ENCODE data around the gene ZSWIM4. TPM values are rescaled to one million over a fixed set of nuclear protein-coding genes. Genes with fewer than 3 reads are reported as not detected.

The ZSWIM4 gene
- total and polyA plus RNA-seq, 9 donors, result 1.5 to 6.1 (median 4.5) TPM

DNA sequence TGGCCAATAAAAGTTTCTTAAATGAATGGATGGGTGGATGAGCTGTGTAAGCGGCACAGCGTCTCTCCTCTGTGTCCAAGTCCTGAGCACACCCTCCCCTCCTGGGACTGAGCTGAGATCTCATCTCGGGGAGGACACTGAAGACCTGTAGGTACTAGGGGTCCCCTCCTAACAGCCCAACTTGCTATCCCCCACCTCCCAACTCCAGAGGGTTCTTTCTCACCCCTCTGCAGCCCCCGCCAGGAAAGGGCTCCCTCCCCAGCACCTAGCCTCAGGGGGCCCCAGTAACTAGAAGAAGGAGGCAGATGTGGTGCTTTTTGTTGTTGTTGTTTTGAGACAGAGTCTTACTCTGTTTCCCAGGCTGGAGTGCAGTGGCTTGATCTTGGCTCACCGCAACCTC, 80.6 kb downstream of the ZSWIM4 start:
- DNase-seq, result no peak
- H3K9me3 ChIP-seq (replicated peaks; ENCODE audit: control insufficient read depth, low read depth, low read length), result no peaks in the 10 kb centered on the region
- WGBS (ENCODE audit: insufficient coverage), result no CpG with 5 or more reads among the region's 5 CpGs
- peaks cover 3% of the 10 kb centered on the region for H3K36me3 ChIP-seq (ENCODE audit: control insufficient read depth, insufficient read depth, low read length)
- H3K4me1 ChIP-seq (ENCODE audit: control insufficient read depth, insufficient read depth, low read length), result peaks cover 27% of the 10 kb centered on the region
- H3K4me3 ChIP-seq (ENCODE audit: low read length), result no peak overlapping the region
- H3K27me3 ChIP-seq (ENCODE audit: control insufficient read depth, insufficient read depth, low read length), result no peaks in the 10 kb centered on the region
- H3K27ac ChIP-seq (ENCODE audit: low read length), result no peak overlapping the region

- Histone ChIP-seq H3K4me1 (ENCODE audit: control insufficient read depth, insufficient read depth, low read length) (peaks cover 30% of the 10 kb centered on the region), H3K27me3 (ENCODE audit: control insufficient read depth, insufficient read depth, low read length) (no peaks in the 10 kb centered on the region), H3K27ac (ENCODE audit: low read length) (no peak within 1 kb of the TSS), H3K36me3 (ENCODE audit: control insufficient read depth, insufficient read depth, low read length) (peaks cover 3% of the 10 kb centered on the region), H3K4me3 (ENCODE audit: low read length) (no peak within 1 kb of the TSS), H3K9me3 (replicated peaks; ENCODE audit: control insufficient read depth, low read depth, low read length) (no peaks in the 10 kb centered on the region)
- DNase-seq, result no peak
- 33% methylated on average over 1 of the region's 5 CpGs for WGBS (ENCODE audit: insufficient coverage)
Observed at GRCh38 chr19:13876834-13877233, 81.6 kb downstream of the ZSWIM4 start, which contains the start of gene NANOS3. TSS of gene NANOS3 (plus strand) at chr19:13877134. CDS start at chr19:13877249, 115 bp downstream.

GRCh38 chr19:13877303-13877702, 82.1 kb downstream of the ZSWIM4 start:
- Histone ChIP-seq H3K27ac (ENCODE audit: low read length) (no peak overlapping the region), H3K4me3 (ENCODE audit: low read length) (no peak overlapping the region), H3K27me3 (ENCODE audit: control insufficient read depth, insufficient read depth, low read length) (no peaks in the 10 kb centered on the region), H3K4me1 (ENCODE audit: control insufficient read depth, insufficient read depth, low read length) (peaks cover 34% of the 10 kb centered on the region), H3K9me3 (replicated peaks; ENCODE audit: control insufficient read depth, low read depth, low read length) (no peaks in the 10 kb centered on the region), H3K36me3 (ENCODE audit: control insufficient read depth, insufficient read depth, low read length) (peaks cover 3% of the 10 kb centered on the region)
- no peak for DNase-seq
- 84% methylated on average over 27 of the region's 27 CpGs for WGBS (ENCODE audit: insufficient coverage)

DNA sequence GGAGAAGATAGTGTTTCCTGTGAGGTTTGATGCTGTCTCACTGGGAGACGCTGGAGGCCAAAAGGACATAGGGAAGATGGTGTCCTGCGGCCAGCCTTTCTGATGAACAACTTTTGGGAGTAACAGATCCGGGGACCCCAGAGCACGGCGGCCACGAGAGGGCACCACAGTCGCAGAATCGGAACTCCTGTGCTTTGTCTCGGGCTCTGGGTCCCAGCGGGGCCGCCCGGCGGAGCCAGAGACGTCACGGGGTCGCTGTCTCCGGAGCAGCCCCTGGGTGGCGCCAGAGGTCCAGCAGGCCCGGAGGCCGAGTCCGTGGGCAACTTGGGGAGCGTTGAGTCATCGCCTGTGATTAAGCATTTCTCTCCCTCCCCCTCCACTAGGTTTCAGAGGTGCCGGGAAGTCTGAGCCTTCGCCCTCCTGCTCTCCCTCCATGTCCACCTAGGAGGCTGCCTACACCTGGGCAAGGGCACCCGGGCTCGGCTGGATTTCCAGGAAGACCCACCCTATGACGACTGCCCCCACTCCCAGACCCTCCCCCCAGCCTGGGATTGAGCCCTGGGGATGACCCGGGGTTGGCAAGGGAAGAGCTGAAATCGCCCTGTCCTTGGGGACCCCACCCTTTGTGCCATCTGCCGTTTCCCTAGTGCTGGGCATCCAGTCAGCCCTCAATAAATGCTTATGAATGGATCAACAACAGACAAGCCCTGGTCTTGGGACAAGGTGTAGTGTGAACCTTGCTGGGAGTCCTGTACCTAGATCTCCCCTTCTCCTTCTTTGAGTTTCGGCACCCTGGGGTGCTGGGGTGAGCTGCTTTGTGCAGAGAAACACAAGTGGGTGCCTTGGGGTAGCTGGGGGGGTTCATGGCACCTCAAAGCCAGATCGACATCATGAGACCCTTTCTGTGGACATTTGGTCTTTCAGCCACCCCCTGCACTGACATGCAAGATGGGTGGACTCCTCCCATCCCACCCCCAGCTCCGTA, 85.1 kb downstream of the ZSWIM4 start:
- peak; percentile 96 for DNase-seq
- Histone ChIP-seq H3K9me3 (replicated peaks; ENCODE audit: control insufficient read depth, low read depth, low read length) (no peaks in the 10 kb centered on the region), H3K36me3 (ENCODE audit: control insufficient read depth, insufficient read depth, low read length) (peaks cover 3% of the 10 kb centered on the region), H3K4me3 (ENCODE audit: low read length) (peak overlapping the region; percentile 20), H3K27me3 (ENCODE audit: control insufficient read depth, insufficient read depth, low read length) (no peaks in the 10 kb centered on the region), H3K4me1 (ENCODE audit: control insufficient read depth, insufficient read depth, low read length) (peaks cover 41% of the 10 kb centered on the region), H3K27ac (ENCODE audit: low read length) (peak overlapping the region; percentile 78)
- 1% methylated on average over 27 of the region's 34 CpGs for WGBS (ENCODE audit: insufficient coverage)

DNA sequence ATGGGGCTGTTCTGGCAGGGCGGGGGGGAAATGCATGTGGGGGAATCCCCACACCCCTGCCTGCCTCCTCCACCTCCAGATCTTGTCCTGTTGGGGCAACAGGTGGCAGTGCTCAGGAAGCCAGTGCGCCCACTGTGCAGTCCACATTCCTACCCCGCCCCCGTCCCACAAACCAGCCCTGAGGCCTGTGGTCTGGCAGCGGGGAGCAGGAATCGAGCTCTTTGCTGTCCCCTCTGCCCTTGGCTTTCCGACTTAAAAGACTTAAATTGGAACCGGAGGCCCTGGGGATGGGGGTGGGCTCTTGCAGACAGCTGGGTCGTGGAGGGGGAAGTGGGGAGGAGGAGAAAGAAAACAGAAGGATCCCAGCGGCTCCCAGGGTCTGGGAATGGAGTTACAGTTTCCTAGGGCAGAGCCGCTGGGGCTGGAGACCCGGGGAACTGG, 86.0 kb downstream of the ZSWIM4 start:
- Histone ChIP-seq H3K36me3 (ENCODE audit: control insufficient read depth, insufficient read depth, low read length) (peaks cover 3% of the 10 kb centered on the region), H3K4me1 (ENCODE audit: control insufficient read depth, insufficient read depth, low read length) (peaks cover 41% of the 10 kb centered on the region), H3K27ac (ENCODE audit: low read length) (peak overlapping the region; percentile 78), H3K4me3 (ENCODE audit: low read length) (no peak overlapping the region), H3K9me3 (replicated peaks; ENCODE audit: control insufficient read depth, low read depth, low read length) (no peaks in the 10 kb centered on the region), H3K27me3 (ENCODE audit: control insufficient read depth, insufficient read depth, low read length) (no peaks in the 10 kb centered on the region)
- WGBS (ENCODE audit: insufficient coverage), result 16% methylated on average over 6 of the region's 12 CpGs
- DNase-seq, result peak; percentile 59

Other genes starting within 250 kb of the ZSWIM4 start
- 25.8 TPM for gene MRI1, start 30.9 kb upstream of the ZSWIM4 start, total RNA-seq
- 10 to 100 TPM; 15.6 to 27.9 (median 20.2) TPM for gene MRI1, start 30.9 kb upstream of the ZSWIM4 start, polyA plus RNA-seq (ENCODE audit: insufficient read depth in 1 of 8, insufficient read length in 8 of 8, low replicate concordance in 1 of 8)
- gene C19orf53, start 21.0 kb upstream of the ZSWIM4 start, total RNA-seq, result 107 TPM
- 100 to 1,000 TPM; 108 to 139 (median 120) TPM for gene C19orf53, start 21.0 kb upstream of the ZSWIM4 start, polyA plus RNA-seq (ENCODE audit: insufficient read depth in 1 of 8, insufficient read length in 8 of 8, low replicate concordance in 1 of 8)
- gene NANOS3, start 81.7 kb downstream of the ZSWIM4 start, total RNA-seq, result 2.6 TPM
- gene NANOS3, start 81.7 kb downstream of the ZSWIM4 start, polyA plus RNA-seq (ENCODE audit: insufficient read depth in 1 of 8, insufficient read length in 8 of 8, low replicate concordance in 1 of 8), result 1 to 10 TPM in 7 of 8 donors, under 1 TPM in 1; 0.71 to 3.4 (median 1.4) TPM
- 2.1 TPM for gene BRME1, start 110.7 kb downstream of the ZSWIM4 start, total RNA-seq
- gene BRME1, start 110.7 kb downstream of the ZSWIM4 start, polyA plus RNA-seq (ENCODE audit: insufficient read depth in 1 of 8, insufficient read length in 8 of 8, low replicate concordance in 1 of 8), result 1 to 10 TPM; 2.4 to 6.1 (median 4.0) TPM
- gene CC2D1A, start 110.8 kb downstream of the ZSWIM4 start, total RNA-seq, result 8.7 TPM
- gene CC2D1A, start 110.8 kb downstream of the ZSWIM4 start, polyA plus RNA-seq (ENCODE audit: insufficient read depth in 1 of 8, insufficient read length in 8 of 8, low replicate concordance in 1 of 8), result 10 to 100 TPM; 12.0 to 18.6 (median 15.3) TPM
- gene PODNL1, start 143.0 kb downstream of the ZSWIM4 start, total RNA-seq, result 0.09 TPM
- gene PODNL1, start 143.0 kb downstream of the ZSWIM4 start, polyA plus RNA-seq (ENCODE audit: insufficient read depth in 1 of 8, insufficient read length in 8 of 8, low replicate concordance in 1 of 8), result 1 to 10 TPM in 2 of 8 donors, under 1 TPM in 6; 0.63 to 1.4 (median 0.98) TPM
- 14.9 TPM for gene DCAF15, start 157.1 kb downstream of the ZSWIM4 start, total RNA-seq
- gene DCAF15, start 157.1 kb downstream of the ZSWIM4 start, polyA plus RNA-seq (ENCODE audit: insufficient read depth in 1 of 8, insufficient read length in 8 of 8, low replicate concordance in 1 of 8), result 10 to 100 TPM; 18.6 to 26.1 (median 21.5) TPM
- 1.8 TPM for gene RFX1, start 210.9 kb downstream of the ZSWIM4 start, total RNA-seq
- gene RFX1, start 210.9 kb downstream of the ZSWIM4 start, polyA plus RNA-seq (ENCODE audit: insufficient read depth in 1 of 8, insufficient read length in 8 of 8, low replicate concordance in 1 of 8), result 1 to 10 TPM; 6.2 to 9.5 (median 7.3) TPM
- not detected for gene RLN3, start 232.7 kb downstream of the ZSWIM4 start, total RNA-seq
- gene RLN3, start 232.7 kb downstream of the ZSWIM4 start, polyA plus RNA-seq (ENCODE audit: insufficient read depth in 1 of 8, insufficient read length in 8 of 8, low replicate concordance in 1 of 8), result not detected
- gene IL27RA, start 236.3 kb downstream of the ZSWIM4 start, total RNA-seq, result 3.4 TPM
- 1 to 10 TPM; 1.9 to 6.1 (median 4.1) TPM for gene IL27RA, start 236.3 kb downstream of the ZSWIM4 start, polyA plus RNA-seq (ENCODE audit: insufficient read depth in 1 of 8, insufficient read length in 8 of 8, low replicate concordance in 1 of 8)

Measured in muscle of leg (tissue), 11 donors.